Measurements from ENCODE around the gene NDUFC2.
"Not testable (repeated sequence)": the region's sequence is repeated elsewhere in the genome, so short reads cannot be mapped to it uniquely, and the experiment has no call there.

The NDUFC2 gene

GRCh38 chr11:78054971-78055370, 24.7 kb downstream of the NDUFC2 start:
- no peak for DNase-seq (ENCODE audit: low read depth)

GRCh38 chr11:78050964-78051831, 28.5 kb downstream of the NDUFC2 start:
- no peak for DNase-seq (ENCODE audit: low read depth)

- DNase-seq (ENCODE audit: low read depth) = no peak
Measured at GRCh38 chr11:78049348-78049747, 30.3 kb downstream of the NDUFC2 start.

DNA sequence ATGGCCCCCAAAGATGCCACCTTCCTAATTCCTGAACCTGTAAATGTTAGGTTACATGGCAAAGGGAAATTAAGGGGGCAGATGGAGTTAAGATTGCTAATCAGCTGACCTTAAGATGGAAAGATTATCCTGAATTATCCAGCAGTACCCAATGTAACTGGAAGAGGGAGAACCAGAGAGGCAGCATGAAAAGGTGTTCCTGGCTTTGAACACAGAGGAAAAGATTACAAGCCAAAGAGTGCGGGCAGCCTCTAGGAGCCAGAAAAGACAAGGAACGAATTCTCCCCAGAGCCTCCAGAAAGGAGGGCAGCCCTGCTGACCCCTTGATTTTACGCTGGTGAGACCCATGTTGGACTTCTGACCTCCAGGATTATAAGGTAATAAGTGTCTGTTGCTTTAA, 31.1 kb downstream of the NDUFC2 start:
- DNase-seq (ENCODE audit: low read depth) = no peak

GRCh38 chr11:78046486-78046854, 33.2 kb downstream of the NDUFC2 start:
- no peak for DNase-seq (ENCODE audit: low read depth)

DNA sequence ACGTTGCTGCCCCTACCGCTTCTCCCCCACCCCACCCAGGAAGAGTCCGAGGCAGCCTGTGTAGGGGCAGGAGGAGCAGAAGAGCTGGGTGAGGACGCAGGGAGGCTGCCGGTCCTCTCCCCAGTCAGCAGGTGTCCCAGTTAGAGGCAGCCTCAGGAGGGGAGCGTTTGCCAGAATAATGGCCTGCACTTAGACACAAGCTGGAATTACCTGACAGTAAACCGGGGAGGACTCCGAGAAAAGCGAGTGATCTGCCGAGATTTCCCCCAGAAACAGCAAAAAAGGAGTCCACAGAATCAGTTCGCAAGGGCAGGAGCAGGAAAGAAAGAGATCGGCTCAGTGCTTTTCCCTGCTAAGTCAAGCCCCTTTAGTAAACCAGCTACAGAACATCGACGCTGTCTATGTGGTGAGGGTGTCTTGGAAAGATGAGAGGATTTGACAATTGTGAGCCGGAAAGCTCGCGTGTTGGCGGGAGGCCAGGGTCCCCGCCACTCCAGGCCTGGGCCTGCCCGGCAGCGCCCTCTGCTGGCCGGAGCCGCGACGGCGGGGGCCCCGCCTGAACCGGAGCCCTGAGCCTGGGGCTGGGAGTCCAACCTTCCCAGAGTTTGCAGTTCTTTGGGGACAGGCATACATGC, 33.7 kb downstream of the NDUFC2 start:
- DNase-seq (ENCODE audit: low read depth) = peak; percentile 54

DNA sequence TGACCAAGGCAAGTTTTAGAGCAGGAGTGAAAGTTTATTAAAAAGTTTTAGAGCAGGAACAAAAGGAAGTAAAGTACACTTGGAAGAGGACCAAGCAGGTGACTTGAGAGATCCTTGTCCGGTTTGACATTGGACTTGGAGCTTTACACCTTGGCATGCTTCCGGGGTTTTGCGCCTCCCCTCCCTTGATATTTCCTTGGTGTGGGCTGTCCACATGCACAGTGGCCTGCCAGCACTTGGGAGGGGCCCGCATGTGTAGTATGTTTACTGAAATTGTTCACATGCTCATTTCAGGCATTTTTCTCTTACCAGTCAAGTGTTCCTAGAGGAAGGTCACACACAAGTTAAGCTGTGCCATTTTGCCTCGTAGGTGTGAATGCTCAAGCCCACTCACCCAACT, 35.0 kb downstream of the NDUFC2 start:
- no peak for DNase-seq (ENCODE audit: low read depth)

DNA sequence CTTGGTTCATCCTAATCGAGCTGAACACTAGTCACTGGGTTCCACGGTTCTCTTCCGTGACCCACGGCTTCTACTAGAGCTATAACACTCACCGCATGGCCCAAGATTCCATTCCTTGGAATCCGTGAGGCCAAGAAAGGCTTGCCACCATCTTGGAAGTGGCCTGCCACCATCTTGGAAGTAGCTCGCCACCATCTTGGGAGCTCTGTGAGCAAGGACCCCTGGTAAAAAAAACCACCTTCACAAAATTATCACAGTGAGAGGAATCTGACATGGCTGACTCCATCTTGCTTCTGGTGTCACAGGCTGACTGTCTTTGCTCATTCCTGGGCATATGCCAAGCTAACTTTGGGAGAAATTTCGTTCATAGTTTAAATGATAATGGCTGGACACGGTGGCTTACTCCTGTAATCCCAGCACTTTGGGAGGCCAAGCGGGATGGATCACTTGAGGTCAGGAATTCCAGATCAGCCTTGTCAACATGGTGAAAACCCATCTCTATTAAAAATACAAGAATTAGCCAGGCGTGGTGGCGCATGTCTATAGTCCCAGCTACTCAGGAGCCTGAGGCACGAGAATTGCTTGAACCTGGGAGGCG, 37.7 kb downstream of the NDUFC2 start:
- no peak for DNase-seq (ENCODE audit: low read depth)

DNA sequence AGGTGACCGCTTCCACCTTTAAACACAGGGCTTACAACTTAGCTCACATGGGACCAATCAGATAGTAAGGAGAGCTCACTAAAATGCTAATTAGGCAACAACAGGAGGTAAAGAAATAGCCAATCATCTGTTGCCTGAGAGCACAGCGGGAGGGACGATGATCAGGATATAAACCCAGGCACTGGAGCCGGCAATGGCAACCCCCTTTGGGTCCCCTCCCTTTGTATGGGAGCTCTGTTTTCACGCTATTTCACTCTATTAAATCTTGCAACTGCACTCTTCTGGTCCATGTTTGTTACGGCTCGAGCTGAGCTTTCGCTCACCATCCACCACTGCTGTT, 38.3 kb downstream of the NDUFC2 start:
- not testable (repeated sequence) for DNase-seq (ENCODE audit: low read depth)

DNA sequence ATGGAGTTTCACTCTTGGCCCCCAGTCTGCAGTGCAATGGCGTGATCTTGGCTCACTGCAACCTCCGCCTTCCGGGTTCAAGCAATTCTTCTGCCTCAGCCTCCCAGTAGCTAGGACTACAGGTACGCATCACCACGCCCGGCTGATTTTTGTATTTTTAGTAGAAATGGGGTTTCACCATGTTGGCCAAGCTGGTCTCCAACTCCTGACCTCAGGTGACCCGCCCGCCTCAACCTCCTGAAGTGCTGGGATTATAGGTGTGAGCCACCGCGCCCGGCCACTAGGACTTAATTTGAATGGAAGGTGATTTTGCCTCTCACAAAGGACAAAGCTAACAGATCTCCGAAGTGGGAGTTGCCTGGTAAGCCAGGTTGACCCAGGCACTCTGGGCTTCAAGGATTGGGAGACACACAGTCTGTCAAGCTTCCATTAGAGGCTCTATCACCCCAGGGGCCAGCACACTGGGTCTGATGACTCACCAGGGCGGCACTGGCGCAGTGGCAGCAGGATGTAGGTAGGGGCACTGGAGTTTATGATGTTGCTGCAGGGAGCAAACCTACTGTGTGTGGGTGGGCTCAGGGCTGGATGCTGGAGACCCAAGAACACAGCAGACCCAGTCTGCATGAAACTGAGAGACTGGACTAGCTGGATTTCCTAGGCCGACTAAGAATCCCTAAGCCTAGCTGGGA, 38.8 kb downstream of the NDUFC2 start:
- DNase-seq (ENCODE audit: low read depth) = no peak

DNA sequence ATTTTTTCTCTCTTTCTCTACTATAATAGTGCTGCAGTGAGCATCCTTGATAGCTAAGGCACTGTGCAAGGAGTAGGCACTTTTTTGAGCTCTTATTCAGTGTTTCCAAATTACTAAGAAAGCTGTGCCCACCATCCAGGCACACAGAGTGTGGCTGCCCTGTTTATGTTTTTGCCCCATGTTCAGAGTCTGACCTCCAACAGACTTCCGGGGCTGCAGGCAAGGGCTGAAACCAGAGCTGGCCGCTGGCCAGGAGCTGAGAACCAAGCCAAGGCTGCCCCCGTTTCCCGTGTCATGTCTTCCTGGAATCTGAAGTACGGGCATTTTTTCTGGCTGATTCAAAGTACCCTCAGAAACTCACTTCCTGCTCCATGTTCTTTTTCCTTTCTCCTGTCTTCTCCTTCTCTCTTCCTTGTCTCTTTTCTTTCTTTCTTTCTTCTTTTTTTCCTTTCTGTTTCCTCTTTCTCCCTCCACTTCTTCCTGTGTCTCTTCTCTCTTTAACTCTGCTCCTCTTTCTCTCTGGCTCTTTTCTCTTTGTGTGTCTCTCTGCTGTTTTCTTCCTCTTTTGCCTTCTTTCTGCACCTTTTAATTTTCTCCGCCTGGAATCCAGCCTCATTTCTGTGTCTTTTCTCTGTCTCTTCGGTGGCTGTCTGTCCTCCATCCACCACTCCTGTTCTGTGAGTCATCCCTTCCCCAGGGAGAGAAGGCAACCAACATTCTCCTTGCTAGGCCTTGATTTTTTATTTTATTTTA, 39.6 kb downstream of the NDUFC2 start:
- no peak for DNase-seq (ENCODE audit: low read depth)

- no peak for DNase-seq (ENCODE audit: low read depth)
Measured at GRCh38 chr11:78039391-78039918, 40.2 kb downstream of the NDUFC2 start.

DNA sequence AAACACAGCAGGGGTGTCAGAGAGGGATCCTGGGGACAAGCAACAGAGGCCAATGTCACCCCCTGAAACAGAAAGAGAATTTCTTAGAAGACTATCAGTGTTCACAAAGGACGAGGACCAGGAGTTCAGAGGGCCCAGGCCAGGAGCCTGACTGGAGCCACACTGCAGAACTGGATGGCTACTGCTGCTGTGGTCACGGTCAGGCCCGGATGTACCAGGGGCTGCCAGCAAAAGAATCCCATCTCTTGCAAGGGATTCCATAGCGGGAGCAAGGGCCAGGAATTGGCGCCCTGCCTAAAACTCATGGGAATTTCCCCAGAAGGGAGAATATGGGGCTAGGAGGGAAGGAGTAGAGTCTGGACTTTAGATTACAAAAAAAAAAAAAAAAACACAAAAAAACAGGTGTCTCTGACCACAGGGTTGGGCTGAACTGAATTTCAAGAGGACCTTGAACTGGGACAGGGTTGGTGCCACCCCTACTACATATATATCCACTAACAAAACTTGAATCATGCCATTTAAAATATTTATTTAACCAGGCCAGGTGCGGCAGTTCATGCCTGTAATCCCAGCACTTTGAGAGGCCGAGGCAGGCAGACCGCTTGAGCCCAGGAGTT, 40.9 kb downstream of the NDUFC2 start:
- no peak for DNase-seq (ENCODE audit: low read depth)

DNA sequence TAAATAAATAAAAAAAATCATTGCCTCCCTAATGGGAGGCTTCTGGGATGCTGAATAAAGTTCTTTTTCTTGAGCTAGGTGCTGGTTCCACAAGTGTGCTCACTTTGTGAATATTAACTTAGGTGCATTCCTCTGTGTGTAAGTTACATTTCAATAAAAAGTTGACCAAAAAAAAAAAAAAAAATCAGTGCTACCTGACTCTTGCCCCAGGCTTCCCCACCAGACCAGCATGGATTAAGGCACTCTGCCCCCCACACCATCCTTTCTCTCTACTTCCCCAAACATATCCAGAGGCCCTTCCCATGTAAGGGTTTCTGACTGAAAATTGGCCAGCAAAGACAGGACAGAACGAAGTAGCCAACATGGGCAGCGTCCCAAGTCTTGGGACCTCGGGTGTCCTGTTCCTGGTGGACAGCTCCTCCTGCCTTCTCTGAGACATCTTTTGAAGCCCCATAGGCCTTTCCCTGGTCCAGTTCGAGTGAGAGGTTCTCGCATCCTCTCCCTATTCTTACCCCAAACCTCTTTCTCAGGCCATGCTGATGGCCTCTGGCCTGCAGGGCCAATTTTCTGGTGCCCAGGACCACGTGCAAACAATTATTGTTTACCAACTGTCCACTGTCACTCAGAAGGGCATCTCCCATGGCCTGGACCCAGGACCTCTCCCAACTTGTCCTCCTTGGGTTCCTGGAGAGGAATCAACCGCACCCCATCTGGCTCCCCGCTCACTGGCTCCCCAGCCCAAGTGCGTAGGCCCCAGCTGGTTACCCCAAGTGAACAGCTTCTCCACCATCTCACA, 41.6 kb downstream of the NDUFC2 start:
- DNase-seq (ENCODE audit: low read depth) = no peak

GRCh38 chr11:78037056-78037455, 42.6 kb downstream of the NDUFC2 start:
- no peak for DNase-seq (ENCODE audit: low read depth)

GRCh38 chr11:78036313-78036712, 43.3 kb downstream of the NDUFC2 start:
- no peak for DNase-seq (ENCODE audit: low read depth)

- no peak for DNase-seq (ENCODE audit: low read depth)
Measured at GRCh38 chr11:78034623-78035022, 45.0 kb downstream of the NDUFC2 start.

DNA sequence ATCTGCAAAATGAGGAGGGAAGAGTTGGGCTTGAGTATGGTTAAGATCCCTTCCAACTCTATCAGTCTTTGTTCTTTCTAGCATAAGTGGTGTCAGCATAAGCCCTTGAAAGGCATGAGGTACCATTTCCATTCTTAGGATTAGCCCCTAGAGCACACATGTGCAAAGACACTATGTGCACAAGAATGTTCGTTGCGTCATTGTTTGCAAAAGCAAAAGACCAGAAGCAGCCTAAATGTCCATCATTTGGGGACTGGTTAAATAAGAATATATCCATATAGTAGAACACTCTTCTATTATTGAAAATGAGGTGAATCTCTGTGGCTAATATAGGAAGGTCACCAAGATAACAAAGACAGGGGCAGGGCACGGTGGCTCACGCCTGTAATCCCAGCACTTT, 46.6 kb downstream of the NDUFC2 start:
- no peak for DNase-seq (ENCODE audit: low read depth)

DNA sequence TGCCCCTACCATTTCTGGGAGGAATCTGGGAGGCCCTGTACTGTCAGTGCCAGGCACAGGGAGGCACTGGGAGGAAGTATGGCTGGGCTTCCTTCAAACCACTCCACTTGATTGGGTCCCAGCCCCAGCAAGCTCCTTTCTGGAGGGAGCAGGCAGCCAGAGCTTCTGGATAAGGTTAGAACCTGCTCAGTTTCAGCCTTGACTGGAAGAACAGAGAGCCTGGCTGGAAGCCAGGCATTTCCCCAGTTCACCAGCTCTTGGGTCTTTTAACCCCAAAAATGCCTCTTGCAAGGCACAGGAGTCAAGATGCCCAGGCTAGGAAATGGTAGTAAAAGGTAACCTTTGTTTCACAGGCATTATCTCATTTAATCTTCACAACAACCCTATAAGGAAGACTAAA, 47.6 kb downstream of the NDUFC2 start:
- no peak for DNase-seq (ENCODE audit: low read depth)

DNA sequence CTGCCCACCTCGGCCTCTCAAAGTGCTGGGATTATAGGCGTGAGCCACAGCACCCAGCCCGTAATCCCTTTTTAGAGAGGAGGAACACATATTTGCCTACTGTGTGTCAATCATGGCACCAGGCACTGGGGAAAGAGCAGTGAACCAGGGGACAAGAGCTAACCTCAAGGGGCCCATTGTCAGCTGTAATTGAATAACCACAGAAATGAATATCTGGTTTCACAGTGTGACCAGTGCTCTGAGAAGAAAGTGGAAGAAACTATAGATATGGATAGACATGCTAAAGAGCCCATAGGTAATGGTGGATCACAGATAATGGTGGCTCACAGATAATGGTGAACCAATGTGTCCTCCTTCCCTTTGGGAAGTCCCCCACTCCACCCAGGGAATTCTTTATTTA, 48.0 kb downstream of the NDUFC2 start:
- DNase-seq (ENCODE audit: low read depth) = no peak

Data from stimulated activated CD8-positive, alpha-beta memory T cell treated with anti-CD3 and anti-CD28 coated beads, Interleukin-7, amount 100 ng/mL, for 24 hours (primary cell).